ENCODE results near the gene HSPA1L.

HSPA1L gene

GRCh38 chr6:31764198-31764597, 50.9 kb downstream of the HSPA1L start:
- peaks cover 32% of the 10 kb centered on the region for H3K4me1 Mint-ChIP-seq (ENCODE audit: low read depth)
- H3K36me3 Mint-ChIP-seq (ENCODE audit: low read depth): peaks cover 41% of the 10 kb centered on the region
- no peak overlapping the region for H3K4me3 Mint-ChIP-seq
- H3K9me3 Mint-ChIP-seq: no peaks in the 10 kb centered on the region
- no peak overlapping the region for H3K27ac Mint-ChIP-seq
- H3K27me3 Mint-ChIP-seq: peaks cover 3% of the 10 kb centered on the region
- intact Hi-C loops (cut with micrococcal nuclease): no loop called here

GRCh38 chr6:31763619-31763940, 51.5 kb downstream of the HSPA1L start:
- Mint-ChIP-seq H3K27me3 (peaks cover 3% of the 10 kb centered on the region), H3K9me3 (no peaks in the 10 kb centered on the region), H3K4me3 (no peak overlapping the region), H3K27ac (no peak overlapping the region), H3K36me3 (ENCODE audit: low read depth) (peaks cover 46% of the 10 kb centered on the region), H3K4me1 (ENCODE audit: low read depth) (peaks cover 26% of the 10 kb centered on the region)
- intact Hi-C loops (cut with micrococcal nuclease): no loop called here

GRCh38 chr6:31762878-31763618, 52.0 kb downstream of the HSPA1L start:
- intact Hi-C loops (cut with micrococcal nuclease): no loop called here
- Mint-ChIP-seq H3K27ac (no peak overlapping the region), H3K9me3 (no peaks in the 10 kb centered on the region), H3K36me3 (ENCODE audit: low read depth) (peaks cover 49% of the 10 kb centered on the region), H3K4me3 (no peak overlapping the region), H3K27me3 (peaks cover 3% of the 10 kb centered on the region), H3K4me1 (ENCODE audit: low read depth) (peaks cover 21% of the 10 kb centered on the region)

DNA sequence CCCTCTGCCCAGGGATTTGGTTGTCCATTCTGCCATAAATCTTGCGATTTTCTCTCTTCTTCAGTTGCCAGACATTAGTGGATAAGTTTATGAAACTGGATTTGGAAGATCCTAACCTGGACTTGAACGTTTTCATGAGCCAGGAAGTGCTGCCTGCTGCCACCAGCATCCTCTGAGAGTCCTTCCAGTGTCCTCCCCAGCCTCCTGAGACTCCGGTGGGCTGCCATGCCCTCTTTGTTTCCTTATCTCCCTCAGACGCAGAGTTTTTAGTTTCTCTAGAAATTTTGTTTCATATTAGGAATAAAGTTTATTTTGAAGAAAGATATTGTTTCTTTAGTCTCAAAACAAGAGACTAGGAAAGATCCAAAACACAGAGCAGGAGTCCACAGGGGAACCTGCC, 52.7 kb downstream of the HSPA1L start, which contains the start of gene SAPCD1:
Gene SAPCD1, plus strand, starts transcription at position 301 of the 400 bp plus-strand sequence. CDS start 399 bp downstream, outside the sequence.
- no peak within 1 kb of the TSS for H3K4me3 Mint-ChIP-seq
- H3K27me3 Mint-ChIP-seq: peaks cover 3% of the 10 kb centered on the region

DNA sequence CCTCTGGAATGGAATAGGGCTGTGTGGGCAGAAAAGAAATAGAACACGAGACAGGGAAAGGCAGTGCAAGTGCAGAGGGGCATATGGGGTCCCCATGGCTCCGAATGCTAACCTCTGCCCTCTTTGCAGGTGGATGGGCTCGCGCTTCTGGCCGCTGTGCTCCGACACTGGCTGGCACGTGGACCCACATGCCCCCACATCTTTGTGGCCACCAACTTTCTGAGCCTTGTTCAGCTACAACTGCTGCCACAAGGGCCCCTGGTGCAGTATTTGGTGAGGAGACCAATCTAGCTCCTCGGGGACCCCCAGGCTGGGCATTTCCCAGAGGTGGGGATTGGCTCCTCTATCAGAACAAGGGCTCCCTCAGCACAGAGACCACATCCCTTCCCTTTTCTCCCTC, 53.7 kb downstream of the HSPA1L start:
- Mint-ChIP-seq H3K27me3 (peaks cover 3% of the 10 kb centered on the region), H3K27ac (no peak overlapping the region), H3K9me3 (no peaks in the 10 kb centered on the region), H3K36me3 (ENCODE audit: low read depth) (peaks cover 52% of the 10 kb centered on the region), H3K4me1 (ENCODE audit: low read depth) (peaks cover 10% of the 10 kb centered on the region), H3K4me3 (no peak overlapping the region)
- intact Hi-C loops (cut with micrococcal nuclease): no loop called here

More for the DNA sequence above, 52.7 kb downstream of the HSPA1L start, which contains the start of gene SAPCD1:
- Mint-ChIP-seq H3K4me1 (ENCODE audit: low read depth) (peaks cover 14% of the 10 kb centered on the region), H3K36me3 (ENCODE audit: low read depth) (peaks cover 52% of the 10 kb centered on the region), H3K27ac (no peak within 1 kb of the TSS), H3K9me3 (no peaks in the 10 kb centered on the region)
- intact Hi-C loops (cut with micrococcal nuclease): no loop called here

GRCh38 chr6:31760790-31761189, 54.3 kb downstream of the HSPA1L start:
- Mint-ChIP-seq H3K4me3 (no peak overlapping the region), H3K36me3 (ENCODE audit: low read depth) (peaks cover 52% of the 10 kb centered on the region), H3K27ac (no peak overlapping the region), H3K4me1 (ENCODE audit: low read depth) (peaks cover 10% of the 10 kb centered on the region), H3K9me3 (no peaks in the 10 kb centered on the region), H3K27me3 (peaks cover under 1% of the 10 kb centered on the region)
- intact Hi-C loops (cut with micrococcal nuclease): no loop called here
